GM12891 (cell line): Measurements from ENCODE around the gene MACO1.

Experiments
- DNase-seq: peaks from one replicate; pipeline ENCODE4 v3.0.0; 2011; ENCODE audit warnings: low spot score; ENCODE audit not compliant: insufficient read length
- FAIRE-seq: peaks from 2 replicates; lab custom pipeline; 2011; peaks lifted over from hg19 to GRCh38; lab: Jason Lieb, UNC
- PAX5 ChIP-seq: IDR thresholded peaks from 2 replicates; pipeline ENCODE4 v1.6.1; 2011; ENCODE audit warnings: low read length, moderate library complexity, mild to moderate bottlenecking; ENCODE audit not compliant: insufficient read depth, severe bottlenecking
- POLR2A ChIP-seq: IDR thresholded peaks from 2 replicates; pipeline ENCODE4 v1.6.1; 2011; ENCODE audit warnings: low read depth, low read length, control low read depth
- POLR2AphosphoS5 ChIP-seq: IDR thresholded peaks from 2 replicates; pipeline ENCODE4 v1.6.1; 2011; ENCODE audit warnings: low read depth, low read length, control low read depth
- POU2F2 ChIP-seq: IDR thresholded peaks from 2 replicates; pipeline ENCODE4 v1.6.1; 2011; ENCODE audit warnings: low read depth, mild to moderate bottlenecking, control low read depth, low read length, moderate library complexity
- SPI1 ChIP-seq: IDR thresholded peaks from 2 replicates; pipeline ENCODE4 v1.6.1; 2011; ENCODE audit warnings: low read depth, low read length, control low read depth
- TAF1 ChIP-seq: IDR thresholded peaks from 2 replicates; pipeline ENCODE4 v1.6.1; 2011; ENCODE audit warnings: low read depth, low read length, control low read depth

Gene MACO1

GRCh38 chr1:25482211-25482610 is 51.5 kb downstream of the MACO1 start:
- DNase-seq, result no peak
- FAIRE-seq, result no peak

GRCh38 chr1:25484096-25484495 is 53.4 kb downstream of the MACO1 start:
- TF ChIP-seq POLR2AphosphoS5, result no peak
- TF ChIP-seq POLR2A, result no peak
- no peak for TF ChIP-seq PAX5
- TF ChIP-seq TAF1, result no peak
- TF ChIP-seq SPI1, result no peak
- TF ChIP-seq POU2F2, result no peak
- no peak for FAIRE-seq
- no peak for DNase-seq

More at GRCh38 chr1:25482211-25482610, 51.5 kb downstream of the MACO1 start:
- TF ChIP-seq POU2F2, result no peak
- TF ChIP-seq PAX5, result no peak
- no peak for TF ChIP-seq POLR2AphosphoS5
- no peak for TF ChIP-seq SPI1
- TF ChIP-seq TAF1, result no peak
- TF ChIP-seq POLR2A, result no peak

- DNase-seq (no peak), FAIRE-seq (no peak)
- TF ChIP-seq POLR2AphosphoS5 (no peak), POU2F2 (no peak), TAF1 (no peak), PAX5 (no peak), POLR2A (no peak), SPI1 (no peak)
Measured at GRCh38 chr1:25484533-25484932, 53.8 kb downstream of the MACO1 start.

- no peak for FAIRE-seq
- no peak for DNase-seq
- TF ChIP-seq POLR2A (no peak), POU2F2 (no peak), TAF1 (no peak), POLR2AphosphoS5 (no peak), SPI1 (no peak), PAX5 (no peak)
Measured at GRCh38 chr1:25485536-25486411, 55.1 kb downstream of the MACO1 start.

- no peak for DNase-seq
- peak; percentile 57 for FAIRE-seq
- TF ChIP-seq POU2F2 (no peak), SPI1 (no peak), TAF1 (no peak)
Measured at GRCh38 chr1:25486602-25487001, 55.9 kb downstream of the MACO1 start.

- TF ChIP-seq POLR2A, result no peak
- no peak for TF ChIP-seq SPI1
- TF ChIP-seq PAX5, result no peak
- no peak for TF ChIP-seq TAF1
- TF ChIP-seq POLR2AphosphoS5, result no peak
- TF ChIP-seq POU2F2, result no peak
- FAIRE-seq, result no peak
- no peak for DNase-seq
Measured at GRCh38 chr1:25487628-25488027, 56.9 kb downstream of the MACO1 start.

- DNase-seq (no peak), FAIRE-seq (no peak)
- no peak for TF ChIP-seq TAF1
- no peak for TF ChIP-seq POLR2AphosphoS5
Measured at GRCh38 chr1:25492323-25492722, 61.6 kb downstream of the MACO1 start.

GRCh38 chr1:25494952-25495351 is 64.3 kb downstream of the MACO1 start:
- TF ChIP-seq TAF1, result no peak
- TF ChIP-seq POU2F2, result no peak
- TF ChIP-seq PAX5, result no peak
- no peak for TF ChIP-seq POLR2A
- TF ChIP-seq SPI1, result no peak
- no peak for FAIRE-seq
- DNase-seq, result no peak

- DNase-seq (no peak), FAIRE-seq (no peak)
- TF ChIP-seq POLR2A (no peak), TAF1 (no peak)
Measured at GRCh38 chr1:25500694-25501093, 70.0 kb downstream of the MACO1 start.

- DNase-seq, result no peak
- FAIRE-seq, result no peak
- TF ChIP-seq TAF1, result no peak
- TF ChIP-seq POLR2A, result no peak
- TF ChIP-seq POLR2AphosphoS5, result no peak
- TF ChIP-seq POU2F2, result no peak
- TF ChIP-seq SPI1, result no peak
- TF ChIP-seq PAX5, result no peak
Measured at GRCh38 chr1:25501235-25502058, 70.8 kb downstream of the MACO1 start.
